Measurements from ENCODE around the gene AFF2. TPM values are rescaled to one million over a fixed set of nuclear protein-coding genes. Genes with fewer than 3 reads are reported as not detected.

The AFF2 gene
- total and polyA plus RNA-seq, 3 donors from 2014 or later: 4.7 to 28.1 (median 21.3) TPM

- 47 to 65% methylated on average over 4 of the region's 4 CpGs for WGBS, 2 donors
- Histone ChIP-seq H3K27me3 (no peaks in the 10 kb centered on the region), H3K27ac (no peak overlapping the region), H3K4me3 (no peak overlapping the region), H3K9me3 (no peaks in the 10 kb centered on the region), H3K36me3 (ENCODE audit: low read depth, missing control alignments) (no peaks in the 10 kb centered on the region), H3K4me1 (no peaks in the 10 kb centered on the region)
- TF ChIP-seq POLR2A (IDR thresholded peaks at IDR 0.05) (no peak), CTCF (IDR thresholded peaks at IDR 0.05) (no peak)
- no peak for DNase-seq
- intact Hi-C loops (cut with DNase I; ENCODE audit: low total_unique reads): no loop called here
Observed at GRCh38 chrX:148609515-148610327, 109.3 kb downstream of the AFF2 start.

- TF ChIP-seq CTCF (IDR thresholded peaks at IDR 0.05) (no peak), POLR2A (IDR thresholded peaks at IDR 0.05) (no peak)
- no peak overlapping the region for H3K27ac ChIP-seq
- H3K4me3 ChIP-seq: no peak overlapping the region
- H3K4me1 ChIP-seq: no peaks in the 10 kb centered on the region
- H3K9me3 ChIP-seq: no peaks in the 10 kb centered on the region
- no peaks in the 10 kb centered on the region for H3K27me3 ChIP-seq
- WGBS, 2 donors: 77 to 83% methylated on average over 3 of the region's 3 CpGs
- H3K36me3 ChIP-seq (ENCODE audit: low read depth, missing control alignments): no peaks in the 10 kb centered on the region
- intact Hi-C loops (cut with DNase I; ENCODE audit: low total_unique reads): no loop called here
- no peak for DNase-seq
Observed at GRCh38 chrX:148610328-148610698, 109.9 kb downstream of the AFF2 start.

GRCh38 chrX:148611993-148612392, 111.6 kb downstream of the AFF2 start:
- Histone ChIP-seq H3K27ac (no peak overlapping the region), H3K27me3 (no peaks in the 10 kb centered on the region), H3K4me1 (no peaks in the 10 kb centered on the region), H3K4me3 (no peak overlapping the region), H3K36me3 (ENCODE audit: low read depth, missing control alignments) (no peaks in the 10 kb centered on the region), H3K9me3 (no peaks in the 10 kb centered on the region)
- 58 to 73% methylated on average over 2 of the region's 2 CpGs for WGBS, 2 donors
- intact Hi-C loops (cut with DNase I; ENCODE audit: low total_unique reads): no loop called here
- TF ChIP-seq CTCF (IDR thresholded peaks at IDR 0.05) (no peak), POLR2A (IDR thresholded peaks at IDR 0.05) (no peak)
- no peak for DNase-seq

- H3K4me1 ChIP-seq: no peaks in the 10 kb centered on the region
- no peaks in the 10 kb centered on the region for H3K27me3 ChIP-seq
- H3K27ac ChIP-seq: no peak overlapping the region
- DNase-seq: no peak
- intact Hi-C loops (cut with DNase I; ENCODE audit: low total_unique reads): no loop called here
- no peaks in the 10 kb centered on the region for H3K9me3 ChIP-seq
- 69 to 90% methylated on average over 2 of the region's 2 CpGs for WGBS, 2 donors
- no peaks in the 10 kb centered on the region for H3K36me3 ChIP-seq (ENCODE audit: low read depth, missing control alignments)
- TF ChIP-seq POLR2A (IDR thresholded peaks at IDR 0.05): no peak
- TF ChIP-seq CTCF (IDR thresholded peaks at IDR 0.05): no peak
- H3K4me3 ChIP-seq: no peak overlapping the region
Observed at GRCh38 chrX:148612431-148612830, 112.0 kb downstream of the AFF2 start.

GRCh38 chrX:148613636-148614035, 113.2 kb downstream of the AFF2 start:
- Histone ChIP-seq H3K4me3 (no peak overlapping the region), H3K27ac (no peak overlapping the region), H3K4me1 (no peaks in the 10 kb centered on the region), H3K9me3 (no peaks in the 10 kb centered on the region), H3K27me3 (no peaks in the 10 kb centered on the region), H3K36me3 (ENCODE audit: low read depth, missing control alignments) (no peaks in the 10 kb centered on the region)
- intact Hi-C loops (cut with DNase I; ENCODE audit: low total_unique reads): no loop called here
- TF ChIP-seq CTCF (IDR thresholded peaks at IDR 0.05) (no peak), POLR2A (IDR thresholded peaks at IDR 0.05) (no peak)
- 59 to 63% methylated on average over 4 of the region's 4 CpGs for WGBS, 2 donors
- no peak for DNase-seq

Measured in testis (tissue), 3 donors.